HG03432 (cell line): ENCODE results near the gene TRHDE.
A peak's percentile ranks its signal among the peaks of the same experiment; 100 is the strongest.
"Not testable (repeated sequence)": the region's sequence is repeated elsewhere in the genome, so short reads cannot be mapped to it uniquely, and the experiment has no call there.

ENCODE experiments used
- ATAC-seq: cut with Tn5 transposase; IDR thresholded peaks from one replicate; pipeline ENCODE4 v1.9.1; 2021; ENCODE audit warnings: mild to moderate bottlenecking, moderate library complexity; ENCODE audit not compliant: unreplicated experiment

The TRHDE gene

DNA sequence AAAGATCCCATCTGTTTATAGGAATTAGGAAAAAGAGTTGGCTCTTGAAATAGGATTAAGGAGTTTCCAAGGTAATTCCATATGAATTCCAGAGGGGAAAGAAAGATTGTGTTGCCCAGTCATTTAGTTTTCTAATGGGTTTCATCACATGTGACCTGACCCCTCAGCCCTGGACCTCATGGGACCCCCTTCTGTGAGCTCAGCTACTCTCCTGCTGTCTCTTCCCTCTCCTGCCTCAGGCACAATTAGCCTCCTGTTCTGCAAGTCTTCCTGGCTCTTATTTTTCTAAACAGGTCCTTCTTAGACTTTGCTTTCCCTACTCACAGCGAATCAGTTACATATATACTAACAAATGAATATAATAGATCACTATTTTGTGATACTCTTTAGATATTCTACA, 237.7 kb downstream of the TRHDE start:
- ATAC-seq = no peak

DNA sequence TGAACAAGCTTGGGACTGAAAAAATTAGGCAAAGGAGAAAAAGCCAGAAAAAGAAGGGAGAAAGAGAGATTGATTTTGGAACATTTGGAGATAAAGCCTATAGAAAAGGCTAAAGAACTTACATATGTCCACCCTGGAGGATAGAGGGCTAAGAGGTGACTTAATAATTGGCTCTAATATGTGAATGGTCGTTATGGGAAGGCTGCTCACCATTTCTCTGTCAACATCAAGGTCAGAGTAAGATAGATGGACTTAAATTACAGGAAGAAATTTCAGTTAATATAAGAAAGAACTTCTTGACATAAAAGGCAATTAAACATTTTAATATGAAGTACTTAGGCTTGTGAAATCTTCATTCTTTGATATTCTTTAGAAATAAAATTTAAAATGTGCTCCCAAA, 238.6 kb downstream of the TRHDE start:
- ATAC-seq = no peak

DNA sequence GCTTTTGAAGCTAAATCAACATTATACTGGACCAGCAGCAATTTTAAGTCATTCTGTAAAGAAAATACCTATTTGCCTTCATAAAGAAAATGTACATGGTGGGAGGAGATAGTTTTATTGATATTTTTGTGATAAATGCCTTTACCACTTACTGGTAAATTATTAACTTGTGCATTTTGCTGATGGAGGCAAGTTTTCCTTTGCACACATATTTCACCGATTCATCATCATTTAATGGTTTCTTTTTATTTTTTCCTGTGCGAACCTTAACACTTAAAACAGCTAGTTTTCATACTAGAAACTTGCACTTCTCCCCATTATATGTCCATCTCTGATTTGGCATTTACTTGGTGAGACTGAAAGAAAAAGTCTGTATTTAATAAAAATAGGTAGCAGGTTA, 239.3 kb downstream of the TRHDE start:
- ATAC-seq = no peak

DNA sequence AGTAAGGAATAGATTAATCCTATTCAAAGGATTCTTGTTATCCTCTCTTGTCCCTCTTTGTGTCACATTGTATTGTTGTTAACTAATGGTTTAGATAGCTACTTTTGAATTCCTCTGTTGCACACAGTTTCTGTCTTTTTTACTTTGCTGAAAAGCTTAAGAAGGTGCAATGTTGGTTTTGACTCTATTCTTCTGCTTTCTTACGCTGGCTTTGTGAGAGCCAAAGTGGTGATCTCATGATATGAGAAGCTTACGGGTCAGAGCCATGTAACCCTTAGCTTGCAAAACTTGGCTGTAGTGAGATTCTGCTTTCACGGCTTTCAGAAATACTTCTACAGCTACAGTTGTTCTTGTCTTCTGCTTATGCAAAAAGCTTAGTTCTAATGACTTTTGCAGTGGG, 239.7 kb downstream of the TRHDE start:
- no peak for ATAC-seq

DNA sequence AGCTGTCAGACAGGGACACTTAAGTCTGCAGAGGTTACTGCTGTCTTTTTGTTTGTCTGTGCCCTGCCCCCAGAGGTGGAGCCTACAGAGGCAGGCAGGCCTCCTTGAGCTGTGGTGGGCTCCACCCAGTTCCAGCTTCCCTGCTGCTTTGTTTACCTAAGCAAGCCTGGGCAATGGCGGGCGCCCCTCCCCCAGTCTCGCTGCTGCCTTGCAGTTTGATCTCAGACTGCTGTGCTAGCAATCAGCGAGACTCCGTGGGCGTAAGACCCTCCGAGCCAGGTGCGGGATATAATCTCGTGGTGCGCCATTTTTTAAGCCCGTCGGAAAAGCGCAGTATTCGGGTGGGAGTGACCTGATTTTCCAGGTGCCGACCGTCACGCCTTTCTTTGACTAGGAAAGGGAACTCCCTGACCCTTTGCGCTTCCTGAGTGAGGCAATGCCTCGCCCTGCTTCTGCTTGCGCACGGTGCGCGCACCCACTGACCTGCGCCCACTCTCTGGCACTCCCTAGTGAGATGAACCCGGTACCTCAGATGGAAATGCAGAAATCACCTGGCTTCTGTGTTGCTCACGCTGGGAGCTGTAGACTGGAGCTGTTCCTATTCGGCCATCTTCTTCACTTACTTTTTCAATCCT, 248.0 kb downstream of the TRHDE start:
- ATAC-seq = not testable (repeated sequence)

DNA sequence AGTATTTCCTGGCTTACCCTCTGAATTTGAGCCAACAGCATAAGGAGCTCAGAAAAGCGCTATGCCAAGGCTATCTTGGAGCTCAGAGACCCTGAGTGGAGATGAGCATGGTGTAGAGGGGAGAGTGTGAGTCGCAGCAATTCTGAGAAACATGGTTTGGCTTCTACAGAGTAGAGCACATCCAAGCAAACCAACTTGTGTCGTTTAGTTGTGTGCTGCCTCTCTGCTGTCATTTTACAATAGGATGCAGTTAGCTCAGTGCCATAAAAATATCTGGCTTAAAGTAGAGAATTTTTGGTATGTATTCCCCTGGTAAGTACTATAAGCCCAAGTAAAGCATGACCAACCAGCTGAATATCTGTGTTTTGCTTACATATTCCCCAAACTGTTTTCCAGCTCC, 249.2 kb downstream of the TRHDE start:
- no peak for ATAC-seq

DNA sequence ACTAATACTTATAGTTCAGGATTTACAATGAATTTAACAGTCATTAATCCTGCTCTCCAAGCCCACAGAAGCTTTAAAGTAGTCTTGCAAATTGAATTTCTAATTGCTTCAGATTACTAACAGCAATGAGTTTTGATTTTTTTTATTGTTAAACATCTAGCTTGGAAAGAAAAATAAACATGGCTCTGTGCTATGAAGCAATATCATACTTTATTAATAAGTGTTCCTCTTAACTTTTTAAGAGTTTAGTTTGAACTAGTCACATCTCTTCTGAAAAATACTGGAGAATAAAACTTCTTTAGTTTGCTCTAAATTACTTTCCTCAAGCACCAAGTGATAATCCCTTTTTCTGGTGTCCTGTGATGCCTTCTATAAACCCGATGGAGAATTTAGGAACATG, 250.2 kb downstream of the TRHDE start:
- no peak for ATAC-seq

DNA sequence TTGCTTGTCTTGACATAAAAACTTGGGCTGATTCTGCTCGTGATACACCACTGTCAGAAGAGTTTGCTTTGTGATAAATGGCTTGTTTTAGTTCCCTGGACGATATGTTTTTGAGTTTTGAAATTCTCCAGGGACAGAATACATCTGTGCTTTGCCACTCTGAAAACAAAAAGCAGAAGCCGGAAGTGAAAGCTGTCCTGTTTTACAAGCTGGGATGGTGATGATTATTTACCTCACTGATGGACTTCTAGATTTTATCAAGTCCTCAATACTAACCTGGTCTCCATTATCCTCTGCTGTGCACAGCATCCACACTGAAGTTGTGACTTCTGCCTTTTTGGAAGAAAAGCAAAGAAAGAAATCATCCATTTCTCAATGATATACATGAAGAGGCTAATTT, 251.6 kb downstream of the TRHDE start:
- no peak for ATAC-seq

DNA sequence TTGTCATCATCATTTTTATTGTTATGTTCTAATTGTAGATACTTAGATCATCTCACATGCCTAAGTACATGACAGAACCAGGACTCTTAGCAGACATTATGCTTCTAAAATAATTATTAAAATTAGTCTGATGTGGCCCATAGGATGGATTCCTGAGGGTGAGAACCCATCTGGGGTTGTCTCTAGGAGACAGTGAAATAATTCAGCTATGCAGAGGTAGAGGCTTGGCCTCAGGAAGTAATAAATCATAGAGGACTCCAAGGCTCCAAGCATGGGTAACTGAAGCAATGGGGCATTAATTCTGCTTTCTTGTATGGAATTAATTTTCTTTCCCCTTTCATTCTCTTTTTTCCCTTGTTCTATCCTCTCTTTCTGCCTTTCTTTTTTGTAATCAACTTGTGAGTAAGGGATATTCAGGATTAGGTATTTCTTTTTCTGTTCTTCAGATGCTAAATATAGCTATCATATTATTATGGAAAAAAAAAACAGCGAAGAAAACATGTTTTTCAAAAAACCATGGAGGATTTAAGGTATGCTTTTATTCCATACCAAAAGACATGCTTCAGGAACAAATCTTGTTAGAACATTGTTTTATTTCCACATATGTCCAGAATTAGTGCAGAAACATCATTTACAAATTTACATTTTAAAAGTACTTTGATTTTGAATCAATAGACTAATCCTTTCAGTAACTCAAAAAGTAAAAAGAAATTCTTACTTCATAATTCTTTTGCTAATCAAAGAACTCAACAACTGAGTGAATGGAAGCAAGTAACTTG, 263.2 kb downstream of the TRHDE start:
- ATAC-seq = no peak

DNA sequence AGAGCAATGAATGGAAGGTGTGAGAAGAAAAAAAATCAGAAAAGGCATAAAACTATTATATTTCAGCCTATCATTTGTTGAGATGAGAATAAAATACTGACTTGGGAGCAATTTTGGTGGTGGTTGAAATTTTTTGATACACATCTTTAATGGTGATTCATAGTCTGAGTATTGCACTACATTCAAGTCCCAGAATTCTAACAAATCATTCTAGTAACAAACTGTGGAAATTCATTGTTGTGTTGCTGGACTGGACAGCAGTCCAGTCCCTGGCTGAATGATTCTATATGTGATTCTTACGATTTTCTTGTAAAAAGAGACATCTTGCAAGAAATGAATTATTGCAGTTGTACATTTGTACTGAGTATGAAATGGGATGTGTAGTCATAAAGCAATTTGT, 268.6 kb downstream of the TRHDE start:
- no peak for ATAC-seq

DNA sequence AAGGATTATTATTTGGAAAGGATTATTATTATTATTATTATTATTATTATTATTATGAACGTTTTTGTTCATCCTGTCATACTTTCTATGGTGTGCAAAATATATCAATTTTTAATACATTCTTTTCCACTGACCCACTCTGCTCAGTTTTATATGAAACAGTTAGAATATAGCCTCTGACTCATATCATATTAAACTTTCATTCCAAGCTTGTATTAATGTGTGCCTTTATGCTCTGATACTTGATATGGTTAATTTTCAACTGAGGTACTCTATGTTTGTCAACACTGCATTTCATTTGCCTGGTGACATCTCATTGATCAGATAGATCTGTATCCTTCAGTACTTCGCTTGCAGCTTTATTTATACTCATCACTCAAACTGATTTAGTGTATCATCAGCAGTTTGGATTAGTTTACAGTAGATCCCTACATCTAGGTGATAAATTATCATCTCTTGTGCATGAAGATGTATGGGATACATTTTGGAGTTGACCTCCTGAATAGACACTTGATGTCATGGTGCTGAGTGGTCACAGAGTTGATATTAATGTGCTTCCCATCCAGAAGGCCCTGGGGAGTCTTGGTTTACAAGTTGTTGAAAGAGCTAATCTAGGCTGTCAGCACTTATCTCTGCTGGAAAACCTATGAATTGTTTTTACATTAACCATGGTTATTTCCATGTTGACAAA, 271.8 kb downstream of the TRHDE start:
- no peak for ATAC-seq

DNA sequence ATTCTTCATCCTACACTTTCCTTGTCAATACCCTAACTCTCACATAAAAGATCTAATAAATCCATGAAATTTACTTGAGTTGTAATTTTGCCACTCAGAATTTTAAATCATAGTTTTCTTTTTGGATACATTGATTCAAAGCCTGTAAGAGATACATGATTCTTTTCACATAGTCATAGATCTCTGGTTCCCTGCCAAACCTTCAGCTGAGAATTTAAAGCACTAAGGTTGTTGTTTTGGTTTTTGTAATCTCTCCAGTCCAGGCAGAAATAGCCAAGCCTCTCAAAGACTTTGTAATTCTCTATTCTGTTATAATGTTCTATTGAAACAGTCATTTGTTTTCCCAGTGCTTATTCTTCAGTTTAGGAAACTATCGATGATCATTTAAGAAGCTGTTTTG, 273.9 kb downstream of the TRHDE start:
- ATAC-seq = no peak

DNA sequence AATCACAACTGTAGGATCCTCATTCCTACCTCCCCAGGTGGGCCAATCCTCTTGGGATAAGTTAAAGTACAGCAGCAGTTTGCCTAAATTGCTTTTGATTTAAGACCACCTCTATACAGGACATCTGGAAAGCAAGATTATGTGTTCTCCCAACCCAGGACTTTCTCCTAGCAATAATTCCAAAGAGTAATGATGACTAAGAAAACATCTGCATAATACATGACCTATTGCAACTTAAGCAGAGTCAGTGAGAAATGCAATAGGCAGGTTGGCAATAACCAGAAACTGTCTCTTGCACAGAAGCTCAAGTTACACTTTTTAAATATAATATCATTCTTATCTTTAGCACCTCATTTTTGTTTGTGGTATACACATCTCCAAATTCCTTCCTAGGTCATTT, 275.4 kb downstream of the TRHDE start:
- ATAC-seq = no peak

DNA sequence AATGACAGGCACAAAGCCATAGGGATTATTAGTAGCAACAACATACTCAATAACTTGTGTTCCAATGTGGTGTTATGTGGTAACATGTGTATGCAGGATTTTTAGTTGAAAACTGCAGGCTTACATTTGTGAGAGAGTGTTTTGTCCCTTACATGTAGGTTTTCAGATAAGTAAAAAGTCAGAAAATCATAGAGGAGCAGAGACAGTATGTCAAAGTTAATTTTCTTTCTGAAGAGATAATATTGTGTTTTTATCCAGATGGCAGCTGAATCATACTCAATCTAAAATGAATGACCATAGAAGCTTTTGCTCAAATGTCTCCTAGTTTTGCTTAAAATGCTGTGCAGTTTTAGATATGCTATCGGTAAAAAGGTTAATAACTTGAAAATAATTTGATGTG, 277.0 kb downstream of the TRHDE start:
- ATAC-seq = no peak

DNA sequence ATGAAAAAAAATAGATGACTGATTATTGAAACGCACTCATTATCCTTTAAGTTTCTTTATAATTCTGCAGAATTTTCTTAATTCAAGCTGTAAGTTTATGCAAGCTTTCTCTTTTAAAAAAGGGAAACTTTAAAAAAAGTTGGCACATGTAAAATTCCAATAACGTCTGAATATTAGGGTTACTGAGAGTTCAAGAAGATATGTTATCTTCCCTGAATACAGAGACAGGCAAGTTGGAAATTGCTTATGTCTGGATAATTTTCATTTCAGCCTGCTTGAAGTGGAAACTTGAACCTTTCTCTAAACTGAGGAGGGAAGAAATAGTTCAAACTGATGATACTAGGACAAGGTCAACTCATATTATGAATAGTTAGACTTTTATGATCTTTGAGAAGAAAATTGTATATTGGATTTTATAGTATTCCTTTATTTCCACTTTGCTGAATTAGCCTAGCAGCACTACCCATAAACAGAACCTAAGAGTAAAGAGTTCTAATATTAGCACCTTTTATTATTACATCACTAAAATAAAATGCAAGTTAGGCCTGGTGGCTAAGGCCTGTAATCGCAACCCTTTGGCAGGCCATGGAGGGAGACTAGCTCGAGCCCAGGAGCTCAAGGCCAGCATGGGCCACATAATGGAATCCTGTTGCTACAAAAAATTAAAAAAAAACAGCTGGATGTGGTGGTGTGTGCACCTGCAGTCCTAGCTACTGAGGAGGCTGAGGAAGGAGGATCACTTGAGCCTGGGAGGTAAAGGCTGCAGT, 288.0 kb downstream of the TRHDE start:
- ATAC-seq = no peak

DNA sequence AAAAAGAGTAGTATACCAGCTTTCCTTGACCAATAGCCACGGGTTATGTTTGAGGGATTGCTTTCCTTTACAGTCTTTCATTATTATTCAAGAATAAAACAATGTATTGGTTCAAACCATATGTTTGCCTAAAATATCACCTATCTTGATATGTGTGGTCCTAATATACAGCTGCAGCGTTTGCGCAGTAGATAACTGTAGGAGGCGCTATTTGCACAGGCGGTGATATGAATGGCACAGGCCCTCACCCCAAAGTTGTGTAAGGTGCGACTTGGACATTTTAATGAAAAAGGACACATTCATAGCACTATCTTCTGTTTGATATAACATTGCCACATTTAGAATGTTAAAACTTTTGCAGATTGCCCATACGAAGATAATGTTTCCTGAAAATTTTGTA, 298.4 kb downstream of the TRHDE start:
- peak; percentile 80 for ATAC-seq

DNA sequence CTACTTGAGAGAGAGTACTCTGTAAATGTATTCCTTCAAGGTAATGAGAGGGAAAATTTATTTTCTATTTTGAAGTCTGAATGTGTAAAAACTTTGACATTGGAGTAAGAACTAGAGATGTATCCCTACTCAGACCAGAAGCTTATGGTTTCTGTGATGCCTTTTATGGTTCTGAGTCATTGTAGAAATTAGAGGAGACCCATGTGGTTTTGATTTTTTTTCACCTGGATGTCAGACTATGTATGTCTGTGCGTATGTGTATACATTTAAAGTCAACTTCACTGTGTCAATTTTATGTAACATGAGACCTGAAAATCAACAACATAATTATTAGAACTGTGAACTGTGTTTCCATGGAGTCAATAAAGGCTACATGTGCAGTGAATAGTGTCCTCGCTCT, 302.0 kb downstream of the TRHDE start:
- ATAC-seq = no peak

DNA sequence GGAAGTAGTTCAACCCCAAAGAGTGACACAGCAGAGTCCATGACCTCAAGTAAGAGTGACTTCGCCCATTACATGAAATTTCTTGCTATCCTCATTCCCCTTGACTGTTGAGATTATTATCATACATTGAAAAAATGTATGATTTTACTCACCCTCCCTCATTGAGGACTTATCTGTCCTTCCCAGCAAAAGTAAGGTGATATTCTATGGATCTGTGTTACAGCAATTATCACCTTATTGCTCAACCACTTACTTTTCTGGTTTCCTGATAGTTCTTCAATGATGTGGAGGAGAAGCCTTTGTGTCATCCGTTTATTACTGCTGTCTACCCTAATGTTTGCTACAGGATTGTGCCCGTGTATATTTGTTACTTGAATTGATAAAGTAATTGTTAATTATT, 306.2 kb downstream of the TRHDE start:
- no peak for ATAC-seq

DNA sequence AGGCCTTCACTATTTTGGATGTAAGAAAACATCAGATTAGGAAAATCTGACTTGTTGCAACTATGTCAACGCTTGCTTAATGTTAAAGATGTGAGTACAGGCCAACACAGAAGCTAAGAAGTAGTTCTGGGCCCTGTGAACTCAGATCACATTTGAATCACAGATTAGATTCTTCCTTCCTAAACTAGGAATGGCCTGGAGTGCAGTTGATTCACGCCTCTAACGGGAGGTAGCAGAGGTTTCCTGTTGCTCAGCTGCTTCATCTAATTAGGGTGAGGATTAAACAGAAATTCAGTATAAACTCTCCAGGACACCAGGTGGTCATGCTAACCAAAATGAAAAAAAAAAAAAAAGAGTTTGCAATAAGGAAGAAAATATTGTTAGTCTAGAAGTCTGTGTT, 314.3 kb downstream of the TRHDE start:
- ATAC-seq = no peak

DNA sequence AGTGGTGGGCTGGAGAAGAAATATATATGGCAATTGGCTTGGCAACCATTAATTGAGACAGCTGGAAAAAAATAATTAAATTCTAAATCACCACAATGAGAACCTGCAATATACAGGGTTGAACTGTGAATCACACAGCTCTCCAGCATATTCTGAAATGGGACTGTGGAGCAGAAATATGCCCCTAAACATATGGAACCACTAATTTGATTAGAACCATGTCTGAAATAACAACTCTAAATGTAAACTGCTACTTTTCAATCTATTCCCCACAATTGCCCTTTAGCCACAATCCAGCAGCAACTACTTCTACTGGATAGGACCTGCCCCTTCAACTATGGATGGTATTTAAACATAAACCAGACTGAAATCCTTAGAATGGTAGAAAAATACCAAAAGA, 330.4 kb downstream of the TRHDE start:
- ATAC-seq = no peak

DNA sequence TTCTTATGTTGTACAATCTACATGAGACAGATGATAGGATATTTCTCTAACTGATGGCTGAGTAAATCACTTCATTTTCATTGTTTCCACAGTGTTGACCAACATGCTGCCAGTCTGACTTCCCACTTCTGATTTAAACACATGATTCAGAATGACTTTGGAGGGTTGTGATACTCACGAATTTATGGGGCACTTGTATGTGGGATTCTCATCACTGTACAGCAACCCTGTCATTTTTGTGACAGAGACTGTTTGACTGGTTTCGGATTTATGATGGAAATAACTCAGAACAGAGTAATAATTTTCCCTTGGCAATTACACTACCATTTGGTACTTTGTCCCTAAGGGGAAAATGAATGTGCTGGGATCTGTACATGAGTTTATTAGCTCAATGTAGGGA, 333.8 kb downstream of the TRHDE start:
- no peak for ATAC-seq

DNA sequence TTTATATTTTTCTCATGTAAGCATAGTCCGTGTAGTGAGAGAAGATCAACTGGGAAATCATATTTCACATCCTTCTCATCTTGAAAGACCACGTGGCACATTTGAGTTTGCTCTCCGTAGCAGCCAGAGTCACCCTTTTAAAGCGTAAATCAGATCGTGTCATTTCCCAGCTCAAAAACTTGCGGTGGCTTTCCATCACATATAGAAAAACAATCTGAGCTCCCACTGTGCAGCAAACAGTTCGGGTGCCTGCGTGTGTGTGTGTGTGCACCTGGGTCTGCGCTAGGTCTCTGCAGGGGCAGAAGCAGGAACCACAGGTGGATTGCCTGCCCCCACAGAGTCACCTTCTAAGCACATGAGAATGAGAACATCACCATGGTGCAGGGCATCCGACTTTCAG, 338.2 kb downstream of the TRHDE start:
- ATAC-seq = no peak
